Spinal cord (tissue), 10 donors: ENCODE data around the gene PCSK9. TPM values are rescaled to one million over a fixed set of nuclear protein-coding genes. Genes with fewer than 3 reads are reported as not detected.

Experiments
- DNase-seq, 6 donors: peaks; one replicate each; pipeline versions ENCODE4 v3.0.0 to v3.0.0-alpha.2; 2013 to 2015; ENCODE audit warnings: low spot score in 6 of 6, low read depth in 4 of 6
- H3K27ac ChIP-seq: one replicate; pipeline ENCODE4 v1.5.1; 2013; ENCODE audit warnings: low read depth, low read length, control low read depth
- H3K27me3 ChIP-seq: one replicate; pipeline ENCODE4 v1.6.1; 2013; ENCODE audit warnings: low read length; ENCODE audit not compliant: control insufficient read depth, insufficient read depth
- H3K36me3 ChIP-seq: one replicate; pipeline ENCODE4 v1.6.1; 2013; ENCODE audit warnings: low read length; ENCODE audit not compliant: control insufficient read depth, insufficient read depth
- H3K4me1 ChIP-seq: one replicate; pipeline ENCODE4 v1.6.1; 2013; ENCODE audit warnings: low read length; ENCODE audit not compliant: control insufficient read depth, insufficient read depth
- H3K4me3 ChIP-seq: one replicate; pipeline ENCODE4 v1.5.1; 2013; ENCODE audit warnings: low read depth, low read length, control low read depth
- H3K9me3 ChIP-seq: one replicate; pipeline ENCODE4 v1.6.1; 2013; ENCODE audit warnings: low read length; ENCODE audit not compliant: control insufficient read depth, insufficient read depth
- WGBS: methylation state at CpG from one replicate; pipeline ENCODE4 v1.1.5; 2013; ENCODE audit warnings: missing lambda C conversion rate; ENCODE audit not compliant: insufficient coverage; 5-methylcytosine and 5-hydroxymethylcytosine counted together
- polyA plus RNA-seq, 2 donors: library from polyadenylated mRNA; unstranded; fragments of 120-200 nt; gene quantifications; one replicate each; pipeline ENCODE4 v1.2.1, GENCODE V29; 2013; ENCODE audit not compliant: insufficient read length in 2 of 2
- total RNA-seq, 2 donors: library from RNA; depleted of rRNA in 1 of 2; stranded (reverse); fragments of 120-200 nt in 1 of 2; fragments of >200 nt in 1 of 2; gene quantifications; one replicate each; pipeline versions ENCODE4 v1.2.3 to v1.2.4, GENCODE V29; 2013 to 2014
- donor health status: healthy.

The PCSK9 gene
- total and polyA plus RNA-seq, 4 donors, result 1.1 to 3.2 (median 1.4) TPM

DNA sequence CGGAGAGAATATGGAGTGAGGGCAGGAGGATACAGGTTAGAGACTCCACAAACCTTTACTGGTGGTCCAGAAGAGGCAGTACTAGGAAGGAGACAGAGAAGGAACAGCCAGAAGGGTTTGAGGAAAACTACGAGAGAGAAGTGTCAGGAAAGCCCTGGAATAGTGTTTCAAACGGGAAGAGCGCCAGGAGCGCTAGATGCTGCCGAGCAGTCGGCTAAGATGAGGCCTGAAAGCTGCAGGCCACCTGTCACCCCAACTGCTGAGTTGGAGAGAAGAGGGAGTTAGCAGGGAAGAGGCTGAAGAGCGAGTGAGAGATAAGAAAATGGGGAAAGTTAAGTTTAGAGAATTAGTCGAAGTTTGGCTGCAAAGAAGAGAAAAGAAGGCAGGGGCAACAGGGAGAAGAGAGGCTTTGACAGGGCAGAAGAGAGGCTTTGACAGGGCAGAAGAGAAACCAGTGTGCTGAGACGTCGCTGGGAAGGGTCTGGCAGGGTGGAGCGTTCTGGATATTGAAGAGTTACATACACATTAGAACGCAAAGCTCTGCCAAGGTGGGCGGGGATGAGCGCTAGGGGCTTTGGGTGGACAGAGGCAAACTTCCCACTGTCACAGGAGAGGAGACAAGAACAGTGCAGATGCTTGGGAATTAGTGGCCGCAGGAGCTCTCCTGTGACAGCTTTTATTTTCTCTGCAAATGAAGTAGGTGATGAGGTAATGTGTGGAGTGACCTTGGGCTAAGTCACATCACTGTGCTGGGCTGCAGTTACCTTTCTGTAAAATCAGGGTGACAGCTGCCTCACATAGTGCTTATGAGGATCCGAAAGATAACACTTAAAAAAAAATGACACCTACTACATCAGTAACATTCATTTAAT lies 31.2 kb downstream of the PCSK9 start:
- Histone ChIP-seq H3K4me1 (peaks cover 11% of the 10 kb centered on the region), H3K9me3 (no peaks in the 10 kb centered on the region), H3K4me3 (no peak overlapping the region), H3K27me3 (no peaks in the 10 kb centered on the region), H3K27ac (no peak overlapping the region), H3K36me3 (peaks cover 50% of the 10 kb centered on the region)
- 75% methylated on average over 16 of the region's 17 CpGs for WGBS
- peak in 1 of 6 donors; percentile 97 for DNase-seq

DNA sequence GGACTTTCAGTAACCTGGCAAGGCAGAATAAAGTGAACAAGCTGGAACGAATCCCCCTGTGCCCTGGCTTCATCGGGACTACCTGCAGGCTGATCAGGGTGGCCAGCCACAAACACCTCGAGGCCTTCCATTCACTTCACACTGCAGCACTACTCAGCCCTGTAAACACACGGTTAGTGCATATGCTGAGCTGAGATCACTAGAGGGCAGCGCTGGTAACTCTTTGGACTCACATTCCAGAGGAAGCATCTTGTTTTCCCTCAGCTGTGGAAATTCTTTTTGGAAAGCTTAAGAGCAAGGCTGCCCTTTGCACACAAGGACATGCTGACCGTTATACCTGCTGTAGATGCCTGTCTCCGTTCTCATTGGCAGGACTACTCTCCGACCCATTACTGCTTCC lies 32.1 kb downstream of the PCSK9 start:
- 46% methylated on average over 8 of the region's 8 CpGs for WGBS
- H3K36me3 ChIP-seq, result peaks cover 50% of the 10 kb centered on the region

DNA sequence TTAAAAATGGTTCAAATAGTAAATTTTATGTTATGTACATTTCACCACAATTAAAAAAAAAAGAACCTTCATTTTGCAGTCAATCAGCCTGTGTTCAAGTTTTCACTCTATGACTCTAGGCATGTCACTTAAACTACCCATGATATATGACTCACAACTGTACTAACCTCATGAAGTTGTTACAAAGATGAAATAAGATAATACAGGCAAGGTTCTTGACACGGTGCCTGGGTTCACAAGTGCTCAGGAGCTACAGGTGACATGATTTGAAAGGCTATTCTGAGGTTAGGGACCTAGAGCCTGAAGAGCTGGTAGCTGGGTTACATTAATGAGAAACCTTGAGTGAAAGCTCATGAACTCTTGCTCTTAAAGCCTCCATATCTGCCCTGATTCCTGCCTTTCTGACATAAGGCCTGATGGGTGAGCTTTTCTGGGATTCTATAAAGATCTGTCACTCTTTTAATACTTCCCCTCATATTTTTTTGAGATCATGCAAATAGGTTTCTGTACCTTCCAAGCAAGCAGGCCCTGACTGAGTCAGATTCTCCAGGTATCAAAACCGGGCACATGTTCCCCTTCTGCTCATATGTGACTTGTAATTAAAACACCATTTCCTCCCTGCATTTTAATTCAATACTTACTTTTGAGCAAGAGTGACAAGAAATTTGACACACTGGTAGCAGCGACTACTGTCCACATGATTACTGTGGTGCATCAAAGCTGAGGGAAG lies 34.0 kb downstream of the PCSK9 start:
- no peaks in the 10 kb centered on the region for H3K27me3 ChIP-seq
- no peaks in the 10 kb centered on the region for H3K9me3 ChIP-seq
- H3K36me3 ChIP-seq, result peaks cover 48% of the 10 kb centered on the region
- H3K4me1 ChIP-seq, result no peaks in the 10 kb centered on the region
- WGBS, result 94% methylated on average over 2 of the region's 3 CpGs
- H3K27ac ChIP-seq, result no peak overlapping the region
- no peak for DNase-seq
- no peak overlapping the region for H3K4me3 ChIP-seq

More for the DNA sequence above, 32.1 kb downstream of the PCSK9 start:
- no peaks in the 10 kb centered on the region for H3K27me3 ChIP-seq
- H3K4me3 ChIP-seq, result no peak overlapping the region
- no peak overlapping the region for H3K27ac ChIP-seq
- no peaks in the 10 kb centered on the region for H3K9me3 ChIP-seq
- H3K4me1 ChIP-seq, result peaks cover 8% of the 10 kb centered on the region
- peak in 2 of 6 donors; percentile 74 to 84 for DNase-seq

DNA sequence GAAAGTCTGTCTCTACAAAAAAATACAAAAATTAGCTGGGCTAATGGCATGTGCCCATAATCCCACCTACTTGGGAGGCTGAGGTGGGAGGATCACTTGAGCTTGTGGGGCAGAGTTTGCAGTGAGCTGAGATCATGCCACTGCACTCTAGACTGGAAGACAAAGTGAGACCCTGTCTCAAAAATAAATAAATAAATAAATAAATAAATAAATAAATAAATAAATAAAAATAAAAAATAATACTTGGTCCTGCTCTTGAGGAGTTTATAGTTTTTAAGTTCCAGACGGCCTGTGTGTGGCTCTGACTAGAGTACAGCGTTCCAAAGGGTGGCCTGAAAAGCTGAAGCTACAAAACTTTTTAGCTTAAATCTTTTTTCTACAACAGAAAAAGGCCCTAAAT lies 35.1 kb downstream of the PCSK9 start:
- peaks cover 39% of the 10 kb centered on the region for H3K36me3 ChIP-seq
- DNase-seq, result no peak

DNA sequence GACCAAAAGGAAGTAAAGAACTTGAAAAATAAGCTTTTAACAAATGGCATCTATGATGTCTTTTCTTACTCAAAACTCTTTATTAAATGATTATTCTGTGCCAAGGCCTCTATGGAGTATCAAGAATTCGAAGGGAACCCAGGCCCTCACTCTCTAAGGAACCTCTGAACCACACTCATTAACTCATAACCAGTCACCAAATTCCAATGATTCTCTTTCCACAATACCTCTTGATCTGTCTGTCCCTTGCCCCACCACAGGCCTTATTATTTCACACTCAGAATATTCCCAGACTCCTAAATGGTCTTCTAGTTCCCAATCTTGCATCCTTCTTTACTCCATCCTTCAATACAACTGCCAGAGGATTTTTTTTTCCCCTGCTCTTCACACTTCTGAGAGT lies 37.0 kb downstream of the PCSK9 start:
- WGBS, result 75% methylated on average over 1 of the region's 1 CpG
- Histone ChIP-seq H3K9me3 (no peaks in the 10 kb centered on the region), H3K27me3 (no peaks in the 10 kb centered on the region), H3K4me1 (peaks cover 4% of the 10 kb centered on the region), H3K36me3 (peaks cover 22% of the 10 kb centered on the region), H3K4me3 (no peak overlapping the region), H3K27ac (no peak overlapping the region)
- no peak for DNase-seq

More for the DNA sequence above, 35.1 kb downstream of the PCSK9 start:
- Histone ChIP-seq H3K4me3 (no peak overlapping the region), H3K27me3 (no peaks in the 10 kb centered on the region), H3K4me1 (peaks cover 4% of the 10 kb centered on the region), H3K9me3 (no peaks in the 10 kb centered on the region), H3K27ac (no peak overlapping the region)
- no CpG with 5 or more reads among the region's 2 CpGs for WGBS

DNA sequence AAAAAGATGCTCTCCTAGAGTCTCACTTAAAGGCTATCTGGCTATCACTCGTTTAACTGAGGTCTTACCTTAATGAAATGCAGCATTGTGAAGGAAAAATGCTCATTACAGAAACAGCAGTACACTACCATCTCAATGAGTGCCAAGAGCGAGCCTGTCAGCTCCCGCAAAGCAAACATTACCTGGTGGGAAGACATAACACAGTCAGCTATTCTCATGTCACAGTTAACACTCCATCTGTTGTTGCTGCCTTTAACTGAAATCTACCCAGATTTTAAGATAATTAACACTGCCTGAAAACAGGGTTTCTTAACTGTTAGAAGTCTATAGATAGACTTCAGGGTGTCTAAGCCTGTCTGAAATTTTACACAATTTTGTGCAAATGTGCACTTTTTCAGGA lies 39.1 kb downstream of the PCSK9 start:
- peak in 3 of 6 donors; percentile 15 to 89 (median 88) for DNase-seq
- Histone ChIP-seq H3K9me3 (no peaks in the 10 kb centered on the region), H3K27me3 (no peaks in the 10 kb centered on the region), H3K36me3 (peaks cover 13% of the 10 kb centered on the region), H3K4me3 (no peak overlapping the region), H3K27ac (no peak overlapping the region), H3K4me1 (peaks cover 4% of the 10 kb centered on the region)
- 60% methylated on average over 1 of the region's 3 CpGs for WGBS

DNA sequence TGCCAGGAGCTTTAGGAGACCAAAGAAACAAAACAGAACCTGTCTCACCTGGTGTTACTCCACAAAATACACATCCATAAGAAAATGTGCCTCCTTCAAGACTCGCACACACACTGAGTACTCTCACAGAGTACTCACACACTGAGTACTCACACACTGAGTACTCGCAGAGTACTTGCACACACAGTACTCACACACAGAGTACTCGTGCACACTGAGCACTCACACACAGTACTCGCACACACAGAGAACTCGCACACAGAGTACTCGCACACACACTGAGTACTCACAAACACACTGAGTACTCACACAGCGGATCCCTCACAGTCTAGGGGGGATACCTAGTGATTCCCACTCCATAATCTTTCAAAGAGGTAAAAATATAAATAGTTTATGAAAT lies 40.3 kb downstream of the PCSK9 start:
- H3K4me3 ChIP-seq, result no peak overlapping the region
- no peaks in the 10 kb centered on the region for H3K9me3 ChIP-seq
- DNase-seq, result no peak
- peaks cover 10% of the 10 kb centered on the region for H3K36me3 ChIP-seq
- WGBS, result 99% methylated on average over 4 of the region's 7 CpGs
- no peaks in the 10 kb centered on the region for H3K27me3 ChIP-seq
- H3K27ac ChIP-seq, result no peak overlapping the region
- peaks cover 4% of the 10 kb centered on the region for H3K4me1 ChIP-seq

DNA sequence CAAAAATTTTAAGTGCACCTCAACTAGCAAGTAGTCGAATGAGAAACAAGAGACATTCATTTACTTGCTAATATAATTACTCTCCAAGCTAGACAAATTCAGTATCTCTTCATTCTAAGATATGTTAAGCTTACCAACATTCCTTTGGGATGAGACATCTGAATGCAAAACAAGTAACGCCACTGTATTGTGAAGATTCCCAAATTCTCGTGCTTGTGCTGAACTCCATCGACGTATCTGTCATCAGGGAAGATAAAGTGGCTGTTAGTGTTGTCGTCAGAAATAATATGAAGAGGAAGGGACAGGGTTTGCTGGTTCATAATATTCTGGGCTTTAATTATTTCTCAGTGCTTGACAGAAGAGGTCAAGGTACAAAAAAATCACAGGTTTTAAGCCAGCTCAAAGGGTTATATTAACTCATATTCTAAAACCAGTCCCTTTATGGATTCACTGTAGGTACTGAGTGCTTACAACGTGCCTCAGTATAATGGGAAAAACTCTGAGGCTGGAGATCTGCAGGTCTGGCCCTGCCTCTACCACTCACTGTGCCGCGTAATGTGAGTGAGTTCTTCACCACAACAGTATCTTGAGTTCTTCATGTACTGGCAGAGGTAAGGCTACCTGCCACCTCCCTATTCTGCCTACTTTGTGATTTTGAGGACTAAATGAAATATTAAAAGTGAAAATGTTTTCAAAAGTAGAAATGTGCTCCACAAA lies 42.0 kb downstream of the PCSK9 start:
- Histone ChIP-seq H3K36me3 (peaks cover 9% of the 10 kb centered on the region), H3K27ac (no peak overlapping the region), H3K4me3 (no peak overlapping the region), H3K9me3 (no peaks in the 10 kb centered on the region), H3K27me3 (no peaks in the 10 kb centered on the region), H3K4me1 (peaks cover 4% of the 10 kb centered on the region)
- no peak for DNase-seq
- WGBS, result no CpG with 5 or more reads among the region's 9 CpGs

DNA sequence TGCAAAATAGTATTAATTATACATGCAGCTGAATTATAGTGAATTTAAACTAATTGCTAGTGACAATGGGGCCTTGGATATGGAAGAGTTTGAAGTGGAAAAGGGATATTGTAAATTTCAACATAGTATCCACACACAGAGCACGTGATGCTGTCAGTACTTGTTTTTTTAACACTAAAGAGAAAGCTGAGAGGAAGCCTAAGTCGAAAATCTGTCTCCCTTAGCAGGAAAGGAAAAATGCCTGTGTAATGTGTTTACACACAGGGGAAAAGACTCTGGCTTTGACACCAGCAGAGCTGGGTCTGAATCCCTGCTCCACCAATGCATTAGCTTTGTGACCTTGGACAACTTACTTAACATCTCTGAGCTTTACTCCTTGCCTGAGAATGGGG lies 42.6 kb downstream of the PCSK9 start:
- Histone ChIP-seq H3K4me3 (no peak overlapping the region), H3K4me1 (peaks cover 4% of the 10 kb centered on the region), H3K27ac (no peak overlapping the region), H3K36me3 (peaks cover 13% of the 10 kb centered on the region), H3K9me3 (no peaks in the 10 kb centered on the region), H3K27me3 (no peaks in the 10 kb centered on the region)
- DNase-seq, result peak in 1 of 6 donors; percentile 54
- WGBS, result no CpG with 5 or more reads among the region's 2 CpGs
